Measurements from ENCODE around the gene TAF10.
A peak's percentile ranks its signal among the peaks of the same experiment; 100 is the strongest.

TAF10 gene

GRCh38 chr11:6608726-6609501 lies 3.1 kb downstream of the TAF10 start:
- DNase-seq (ENCODE audit: low read depth): no peak

- DNase-seq (ENCODE audit: low read depth): no peak
These were observed 4.0 kb downstream of the TAF10 start for GRCh38 chr11:6608011-6608410.

GRCh38 chr11:6607190-6607795 lies 4.7 kb downstream of the TAF10 start:
- no peak for DNase-seq (ENCODE audit: low read depth)

GRCh38 chr11:6606471-6607189 lies 5.4 kb downstream of the TAF10 start:
- peak; percentile 50 for DNase-seq (ENCODE audit: low read depth)

- DNase-seq (ENCODE audit: low read depth): no peak
These were observed 7.2 kb downstream of the TAF10 start for GRCh38 chr11:6604790-6605189.

- DNase-seq (ENCODE audit: low read depth): no peak
These were observed 7.9 kb downstream of the TAF10 start for GRCh38 chr11:6604081-6604626.

- DNase-seq (ENCODE audit: low read depth): peak; percentile 82
These were observed 8.5 kb downstream of the TAF10 start, which contains the start of the genes ILK and RRP8 for GRCh38 chr11:6603287-6604080. ILK (plus strand) TSS chr11:6603774; CDS start chr11:6604272, 498 bp downstream. RRP8 (minus strand) TSS chr11:6603616; CDS start chr11:6603502, 114 bp downstream.

GRCh38 chr11:6602096-6602940 lies 9.7 kb downstream of the TAF10 start:
- DNase-seq (ENCODE audit: low read depth): no peak

GRCh38 chr11:6601041-6601461 lies 11.0 kb downstream of the TAF10 start:
- no peak for DNase-seq (ENCODE audit: low read depth)

GRCh38 chr11:6599881-6600390 lies 12.1 kb downstream of the TAF10 start:
- DNase-seq (ENCODE audit: low read depth): no peak

- DNase-seq (ENCODE audit: low read depth): no peak
These were observed 12.6 kb downstream of the TAF10 start for GRCh38 chr11:6599449-6599848.

GRCh38 chr11:6598555-6598954 lies 13.5 kb downstream of the TAF10 start:
- no peak for DNase-seq (ENCODE audit: low read depth)

- no peak for DNase-seq (ENCODE audit: low read depth)
These were observed 15.7 kb downstream of the TAF10 start for GRCh38 chr11:6596239-6596877.

GRCh38 chr11:6594142-6594768 lies 17.8 kb downstream of the TAF10 start:
- no peak for DNase-seq (ENCODE audit: low read depth)

- no peak for DNase-seq (ENCODE audit: low read depth)
These were observed 24.0 kb downstream of the TAF10 start for GRCh38 chr11:6588018-6588417.

GRCh38 chr11:6587360-6587953 lies 24.6 kb downstream of the TAF10 start:
- DNase-seq (ENCODE audit: low read depth): no peak

- DNase-seq (ENCODE audit: low read depth): no peak
These were observed 25.3 kb downstream of the TAF10 start for GRCh38 chr11:6586434-6587359.

GRCh38 chr11:6584528-6584927 lies 27.5 kb downstream of the TAF10 start:
- DNase-seq (ENCODE audit: low read depth): no peak
